Activated CD8-positive, alpha-beta memory T cell treated with anti-CD3 and anti-CD28 coated beads, Interleukin-2, amount 10 ng/mL, durations not matched to agents 7 days and 5 days (primary cell): ENCODE data around the gene GMDS. TPM values are rescaled to one million over a fixed set of nuclear protein-coding genes. Genes with fewer than 3 reads are reported as not detected.

Experiments used
- ATAC-seq: fragments of 150-1000 bp; cut with Tn5 transposase; one replicate; pipeline ENCODE4 v1.10.0; 2021; ENCODE audit warnings: moderate library complexity
- CTCF ChIA-PET: fragments of 350-600 bp; sonication (Branson Sonifier 250); formaldehyde crosslinking; loops from one replicate; lab custom pipeline; 2021; ENCODE audit warnings: antibody characterized with exemption; lab: Charles Lee
- DNase-seq: peaks from one replicate; pipeline ENCODE4 v3.0.0-alpha.2; 2020
- H3K27ac Mint-ChIP-seq: one replicate; pipeline ENCODE4 v1.8.0; 2021; ENCODE audit warnings: mild to moderate bottlenecking, mixed read lengths
- H3K27me3 Mint-ChIP-seq: one replicate; pipeline ENCODE4 v1.8.0; 2021; ENCODE audit warnings: mixed read lengths
- H3K36me3 Mint-ChIP-seq: one replicate; pipeline ENCODE4 v1.8.0; 2021; ENCODE audit warnings: mild to moderate bottlenecking, mixed read lengths
- H3K4me1 Mint-ChIP-seq: one replicate; pipeline ENCODE4 v1.8.0; 2021; ENCODE audit warnings: mixed read lengths
- H3K4me3 Mint-ChIP-seq: one replicate; pipeline ENCODE4 v1.8.0; 2021; ENCODE audit warnings: mild to moderate bottlenecking, moderate library complexity, mixed read lengths
- H3K9me3 Mint-ChIP-seq: one replicate; pipeline ENCODE4 v1.8.0; 2022; ENCODE audit warnings: low read depth, mixed read lengths
- total RNA-seq, 2 experiments: library from RNA; stranded (reverse); gene quantifications; one replicate each; pipeline ENCODE4 v1.2.3, GENCODE V29; 2021

Gene GMDS
- total RNA-seq, 2 experiments from 2014 or later, result 28.2 to 36.9 TPM

- Mint-ChIP-seq H3K36me3 (no peaks in the 10 kb centered on the region), H3K27ac (no peak overlapping the region), H3K4me3 (no peak overlapping the region), H3K27me3 (no peaks in the 10 kb centered on the region), H3K4me1 (no peaks in the 10 kb centered on the region), H3K9me3 (no peaks in the 10 kb centered on the region)
- CTCF ChIA-PET, result no interaction called here
- ATAC-seq (no peak), DNase-seq (no peak)
These were observed 376.1 kb downstream of the GMDS start for GRCh38 chr6:1869308-1869707.

- DNase-seq (no peak), ATAC-seq (no peak)
- no peaks in the 10 kb centered on the region for H3K9me3 Mint-ChIP-seq
- H3K27me3 Mint-ChIP-seq, result no peaks in the 10 kb centered on the region
- H3K27ac Mint-ChIP-seq, result no peak overlapping the region
- CTCF ChIA-PET, result no interaction called here
- no peaks in the 10 kb centered on the region for H3K36me3 Mint-ChIP-seq
- no peaks in the 10 kb centered on the region for H3K4me1 Mint-ChIP-seq
- no peak overlapping the region for H3K4me3 Mint-ChIP-seq
These were observed 376.7 kb downstream of the GMDS start for GRCh38 chr6:1868561-1869261.

GRCh38 chr6:1867197-1867596, 378.2 kb downstream of the GMDS start:
- ATAC-seq (no peak), DNase-seq (no peak)
- Mint-ChIP-seq H3K9me3 (no peaks in the 10 kb centered on the region), H3K27ac (no peak overlapping the region), H3K36me3 (no peaks in the 10 kb centered on the region), H3K4me3 (no peak overlapping the region), H3K4me1 (no peaks in the 10 kb centered on the region), H3K27me3 (no peaks in the 10 kb centered on the region)
- CTCF ChIA-PET, result no interaction called here

- ATAC-seq (no peak), DNase-seq (no peak)
- no peaks in the 10 kb centered on the region for H3K27me3 Mint-ChIP-seq
- H3K36me3 Mint-ChIP-seq, result no peaks in the 10 kb centered on the region
- H3K4me1 Mint-ChIP-seq, result no peaks in the 10 kb centered on the region
- no peaks in the 10 kb centered on the region for H3K9me3 Mint-ChIP-seq
- CTCF ChIA-PET, result no interaction called here
- no peak overlapping the region for H3K27ac Mint-ChIP-seq
- H3K4me3 Mint-ChIP-seq, result no peak overlapping the region
These were observed 379.8 kb downstream of the GMDS start for GRCh38 chr6:1865585-1865984.

GRCh38 chr6:1864496-1864895, 380.9 kb downstream of the GMDS start:
- ATAC-seq, result no peak
- CTCF ChIA-PET, result no interaction called here
- Mint-ChIP-seq H3K27me3 (no peaks in the 10 kb centered on the region), H3K4me1 (no peaks in the 10 kb centered on the region), H3K27ac (no peak overlapping the region), H3K36me3 (no peaks in the 10 kb centered on the region), H3K9me3 (no peaks in the 10 kb centered on the region), H3K4me3 (no peak overlapping the region)
- DNase-seq, result no peak

- Mint-ChIP-seq H3K27me3 (no peaks in the 10 kb centered on the region), H3K4me1 (no peaks in the 10 kb centered on the region), H3K9me3 (no peaks in the 10 kb centered on the region), H3K27ac (no peak overlapping the region), H3K36me3 (no peaks in the 10 kb centered on the region), H3K4me3 (no peak overlapping the region)
- CTCF ChIA-PET, result no interaction called here
- DNase-seq, result no peak
- ATAC-seq, result no peak
These were observed 383.0 kb downstream of the GMDS start for GRCh38 chr6:1862411-1862810.

- no peaks in the 10 kb centered on the region for H3K36me3 Mint-ChIP-seq
These were observed 384.6 kb downstream of the GMDS start for GRCh38 chr6:1860756-1861348.

GRCh38 chr6:1858859-1859258, 386.5 kb downstream of the GMDS start:
- no peak for DNase-seq
- H3K36me3 Mint-ChIP-seq, result no peaks in the 10 kb centered on the region
- no peaks in the 10 kb centered on the region for H3K27me3 Mint-ChIP-seq
- CTCF ChIA-PET, result no interaction called here
- ATAC-seq, result no peak
- H3K27ac Mint-ChIP-seq, result no peak overlapping the region
- H3K4me3 Mint-ChIP-seq, result no peak overlapping the region
- no peaks in the 10 kb centered on the region for H3K9me3 Mint-ChIP-seq
- no peaks in the 10 kb centered on the region for H3K4me1 Mint-ChIP-seq

More at GRCh38 chr6:1860756-1861348, 384.6 kb downstream of the GMDS start:
- H3K27me3 Mint-ChIP-seq, result no peaks in the 10 kb centered on the region
- no peak for DNase-seq
- no peaks in the 10 kb centered on the region for H3K4me1 Mint-ChIP-seq
- no peaks in the 10 kb centered on the region for H3K9me3 Mint-ChIP-seq
- no peak overlapping the region for H3K27ac Mint-ChIP-seq
- H3K4me3 Mint-ChIP-seq, result no peak overlapping the region
- CTCF ChIA-PET, result no interaction called here
- no peak for ATAC-seq

GRCh38 chr6:1858196-1858595, 387.2 kb downstream of the GMDS start:
- DNase-seq (no peak), ATAC-seq (no peak)
- H3K27ac Mint-ChIP-seq, result no peak overlapping the region
- no peaks in the 10 kb centered on the region for H3K27me3 Mint-ChIP-seq
- CTCF ChIA-PET, result no interaction called here
- H3K36me3 Mint-ChIP-seq, result no peaks in the 10 kb centered on the region
- H3K9me3 Mint-ChIP-seq, result no peaks in the 10 kb centered on the region
- no peaks in the 10 kb centered on the region for H3K4me1 Mint-ChIP-seq
- no peak overlapping the region for H3K4me3 Mint-ChIP-seq

GRCh38 chr6:1856381-1856780, 389.0 kb downstream of the GMDS start:
- DNase-seq (no peak), ATAC-seq (no peak)
- Mint-ChIP-seq H3K9me3 (no peaks in the 10 kb centered on the region), H3K27me3 (no peaks in the 10 kb centered on the region), H3K4me1 (no peaks in the 10 kb centered on the region), H3K27ac (no peak overlapping the region), H3K36me3 (no peaks in the 10 kb centered on the region), H3K4me3 (no peak overlapping the region)
- CTCF ChIA-PET, result no interaction called here

GRCh38 chr6:1855890-1856289, 389.5 kb downstream of the GMDS start:
- no peaks in the 10 kb centered on the region for H3K36me3 Mint-ChIP-seq
- H3K4me3 Mint-ChIP-seq, result no peak overlapping the region
- CTCF ChIA-PET, result no interaction called here

GRCh38 chr6:1854296-1854695, 391.1 kb downstream of the GMDS start:
- Mint-ChIP-seq H3K4me3 (no peak overlapping the region), H3K9me3 (no peaks in the 10 kb centered on the region), H3K36me3 (no peaks in the 10 kb centered on the region), H3K27me3 (no peaks in the 10 kb centered on the region), H3K27ac (no peak overlapping the region), H3K4me1 (no peaks in the 10 kb centered on the region)
- ATAC-seq (no peak), DNase-seq (no peak)
- CTCF ChIA-PET, result no interaction called here

More at GRCh38 chr6:1855890-1856289, 389.5 kb downstream of the GMDS start:
- no peak for ATAC-seq
- H3K27me3 Mint-ChIP-seq, result no peaks in the 10 kb centered on the region
- H3K9me3 Mint-ChIP-seq, result no peaks in the 10 kb centered on the region
- H3K4me1 Mint-ChIP-seq, result no peaks in the 10 kb centered on the region
- no peak for DNase-seq
- H3K27ac Mint-ChIP-seq, result no peak overlapping the region

GRCh38 chr6:1853761-1854160, 391.6 kb downstream of the GMDS start:
- ATAC-seq (no peak), DNase-seq (no peak)
- no peak overlapping the region for H3K27ac Mint-ChIP-seq
- no peaks in the 10 kb centered on the region for H3K27me3 Mint-ChIP-seq
- CTCF ChIA-PET, result no interaction called here
- H3K4me1 Mint-ChIP-seq, result no peaks in the 10 kb centered on the region
- H3K4me3 Mint-ChIP-seq, result no peak overlapping the region
- no peaks in the 10 kb centered on the region for H3K9me3 Mint-ChIP-seq
- no peaks in the 10 kb centered on the region for H3K36me3 Mint-ChIP-seq

- H3K4me3 Mint-ChIP-seq, result no peak overlapping the region
- DNase-seq (no peak), ATAC-seq (no peak)
- H3K27ac Mint-ChIP-seq, result no peak overlapping the region
- H3K36me3 Mint-ChIP-seq, result no peaks in the 10 kb centered on the region
- H3K27me3 Mint-ChIP-seq, result no peaks in the 10 kb centered on the region
- H3K4me1 Mint-ChIP-seq, result no peaks in the 10 kb centered on the region
- CTCF ChIA-PET, result no interaction called here
- no peaks in the 10 kb centered on the region for H3K9me3 Mint-ChIP-seq
These were observed 393.5 kb downstream of the GMDS start for GRCh38 chr6:1851681-1852456.
